Measurements from ENCODE around the gene MEOX2.

DNA sequence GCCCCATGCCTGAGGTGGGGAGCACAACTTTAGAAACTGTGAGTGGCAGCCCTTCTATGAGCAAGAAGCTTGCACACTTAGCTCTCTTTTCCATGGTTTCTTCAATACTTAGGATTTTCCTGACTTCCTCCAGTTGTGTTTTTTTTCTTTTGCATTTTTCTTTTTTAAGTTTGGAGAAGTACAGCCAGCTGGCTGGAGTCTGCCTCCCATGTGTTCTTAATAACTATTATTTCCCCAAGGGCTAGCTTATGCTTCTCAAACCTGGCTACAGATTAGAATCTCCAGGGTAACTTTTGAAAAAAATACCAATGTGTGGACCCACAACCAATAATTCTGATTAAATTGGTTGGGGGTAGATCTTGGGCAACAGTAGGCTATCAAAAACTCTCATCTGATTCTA is 37.4 kb upstream of the MEOX2 start:
- TF ChIP-seq, protein P1, sequence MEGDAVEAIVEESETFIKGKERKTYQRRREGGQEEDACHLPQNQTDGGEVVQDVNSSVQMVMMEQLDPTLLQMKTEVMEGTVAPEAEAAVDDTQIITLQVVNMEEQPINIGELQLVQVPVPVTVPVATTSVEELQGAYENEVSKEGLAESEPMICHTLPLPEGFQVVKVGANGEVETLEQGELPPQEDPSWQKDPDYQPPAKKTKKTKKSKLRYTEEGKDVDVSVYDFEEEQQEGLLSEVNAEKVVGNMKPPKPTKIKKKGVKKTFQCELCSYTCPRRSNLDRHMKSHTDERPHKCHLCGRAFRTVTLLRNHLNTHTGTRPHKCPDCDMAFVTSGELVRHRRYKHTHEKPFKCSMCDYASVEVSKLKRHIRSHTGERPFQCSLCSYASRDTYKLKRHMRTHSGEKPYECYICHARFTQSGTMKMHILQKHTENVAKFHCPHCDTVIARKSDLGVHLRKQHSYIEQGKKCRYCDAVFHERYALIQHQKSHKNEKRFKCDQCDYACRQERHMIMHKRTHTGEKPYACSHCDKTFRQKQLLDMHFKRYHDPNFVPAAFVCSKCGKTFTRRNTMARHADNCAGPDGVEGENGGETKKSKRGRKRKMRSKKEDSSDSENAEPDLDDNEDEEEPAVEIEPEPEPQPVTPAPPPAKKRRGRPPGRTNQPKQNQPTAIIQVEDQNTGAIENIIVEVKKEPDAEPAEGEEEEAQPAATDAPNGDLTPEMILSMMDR (IDR thresholded peaks at IDR 0.05) = no peak
- TF ChIP-seq POLR2AphosphoS5 (IDR thresholded peaks at IDR 0.05; ENCODE audit: insufficient read depth in 1 of 2, low read depth in 1 of 2) (no peak), POLR2A (IDR thresholded peaks at IDR 0.05) (no peak)

Measured in vagina (tissue), 2 donors.